GM21576 (cell line): Measurements from ENCODE around the gene HLTF.
A peak's percentile ranks its signal among the peaks of the same experiment; 100 is the strongest.

Experiments used
- ATAC-seq: cut with Tn5 transposase; IDR thresholded peaks from one replicate; pipeline ENCODE4 v1.9.1; 2021; ENCODE audit warnings: mild to moderate bottlenecking, moderate library complexity; ENCODE audit not compliant: unreplicated experiment

The HLTF gene

GRCh38 chr3:149087208-149087607 lies 875 bp upstream of the HLTF start:
- no peak for ATAC-seq

- ATAC-seq = peak; percentile 38
These were observed 503 bp downstream of the HLTF start for GRCh38 chr3:149085828-149086231.

GRCh38 chr3:149081772-149082171 lies 4.6 kb downstream of the HLTF start:
- ATAC-seq = no peak

- ATAC-seq = no peak
These were observed 5.6 kb downstream of the HLTF start for GRCh38 chr3:149080699-149081091.

- ATAC-seq = no peak
These were observed 6.2 kb downstream of the HLTF start for GRCh38 chr3:149080011-149080698.

- ATAC-seq = no peak
These were observed 8.7 kb downstream of the HLTF start for GRCh38 chr3:149077628-149078027.

- no peak for ATAC-seq
These were observed 18.4 kb downstream of the HLTF start for GRCh38 chr3:149067883-149068282.

GRCh38 chr3:149061776-149062175 lies 24.6 kb downstream of the HLTF start:
- no peak for ATAC-seq

GRCh38 chr3:149058602-149059001 lies 27.7 kb downstream of the HLTF start:
- ATAC-seq = peak; percentile 91

GRCh38 chr3:149058198-149058597 lies 28.1 kb downstream of the HLTF start:
- no peak for ATAC-seq

GRCh38 chr3:149055575-149055974 lies 30.8 kb downstream of the HLTF start:
- ATAC-seq = no peak

GRCh38 chr3:149044339-149045083 lies 41.8 kb downstream of the HLTF start:
- ATAC-seq = no peak

- peak; percentile 89 for ATAC-seq
These were observed 43.4 kb downstream of the HLTF start for GRCh38 chr3:149042789-149043386.

- no peak for ATAC-seq
These were observed 48.0 kb downstream of the HLTF start for GRCh38 chr3:149038322-149038721.

- no peak for ATAC-seq
These were observed 48.6 kb downstream of the HLTF start for GRCh38 chr3:149037684-149038083.

- ATAC-seq = no peak
These were observed 55.2 kb downstream of the HLTF start for GRCh38 chr3:149031096-149031495.

GRCh38 chr3:149026718-149027117 lies 59.6 kb downstream of the HLTF start:
- ATAC-seq = no peak

GRCh38 chr3:149023951-149024350 lies 62.4 kb downstream of the HLTF start:
- ATAC-seq = no peak

GRCh38 chr3:149021830-149022229 lies 64.5 kb downstream of the HLTF start:
- no peak for ATAC-seq

- no peak for ATAC-seq
These were observed 65.5 kb downstream of the HLTF start for GRCh38 chr3:149020839-149021252.

GRCh38 chr3:149020196-149020838 lies 66.0 kb downstream of the HLTF start:
- no peak for ATAC-seq

- ATAC-seq = no peak
These were observed 66.8 kb downstream of the HLTF start for GRCh38 chr3:149019580-149019979.
